ENCODE results near the gene ATAD3A. TPM values are rescaled to one million over a fixed set of nuclear protein-coding genes. Genes with fewer than 3 reads are reported as not detected.
"Not testable (repeated sequence)": the region's sequence is repeated elsewhere in the genome, so short reads cannot be mapped to it uniquely, and the experiment has no call there.

ATAD3A gene
- polyA plus RNA-seq, 1 donor from 2014 or later = 30.3 TPM

- not testable (repeated sequence) for H3K4me2 ChIP-seq (ENCODE audit: low read length); H3K79me2 ChIP-seq (replicated peaks; ENCODE audit: insufficient read depth, low read length); H3K9me3 ChIP-seq (ENCODE audit: low read length); H3K9ac ChIP-seq (ENCODE audit: low read length); H3K27ac ChIP-seq (ENCODE audit: low read length); H3K4me3 ChIP-seq (ENCODE audit: low read length); H3K36me3 ChIP-seq (ENCODE audit: insufficient read depth, low read length); H3F3A ChIP-seq (ENCODE audit: insufficient read depth, low read length, poor library complexity, severe bottlenecking); H2AFZ ChIP-seq (ENCODE audit: low read depth, low read length); H4K20me1 ChIP-seq (ENCODE audit: insufficient read depth); H3K9me2 ChIP-seq (ENCODE audit: insufficient read depth, low read length); H3K27me3 ChIP-seq (ENCODE audit: insufficient read depth, low read depth, low read length)
These were observed 14.5 kb downstream of the ATAD3A start for GRCh38 chr1:1526476-1526875.

- no peaks in the 10 kb centered on the region for H4K20me1 ChIP-seq (ENCODE audit: insufficient read depth)
- H3K4me2 ChIP-seq (ENCODE audit: low read length) = no peak overlapping the region
- H3K9me2 ChIP-seq (ENCODE audit: insufficient read depth, low read length) = no peaks in the 10 kb centered on the region
- H3K27ac ChIP-seq (ENCODE audit: low read length) = no peak overlapping the region
- no peaks in the 10 kb centered on the region for H3K9me3 ChIP-seq (ENCODE audit: low read length)
- no peak for TF ChIP-seq MXI1 (conservative IDR thresholded peaks at IDR 0.05; ENCODE audit: poor library complexity, severe bottlenecking)
- TF ChIP-seq POLR2AphosphoS5 (IDR thresholded peaks at IDR 0.05) = no peak
- TF ChIP-seq EP300 (conservative IDR thresholded peaks at IDR 0.05; ENCODE audit: poor library complexity, severe bottlenecking) = no peak
- no peak for TF ChIP-seq RAD21 (conservative IDR thresholded peaks at IDR 0.05)
- H3K27me3 ChIP-seq (ENCODE audit: insufficient read depth, low read depth, low read length) = no peaks in the 10 kb centered on the region
- no peak overlapping the region for H3K4me3 ChIP-seq (ENCODE audit: low read length)
- no peaks in the 10 kb centered on the region for H3K36me3 ChIP-seq (ENCODE audit: insufficient read depth, low read length)
- H3K79me2 ChIP-seq (replicated peaks; ENCODE audit: insufficient read depth, low read length) = no peaks in the 10 kb centered on the region
- H3K9ac ChIP-seq (ENCODE audit: low read length) = no peak overlapping the region
- no peaks in the 10 kb centered on the region for H3F3A ChIP-seq (ENCODE audit: insufficient read depth, low read length, poor library complexity, severe bottlenecking)
- no peak overlapping the region for H2AFZ ChIP-seq (ENCODE audit: low read depth, low read length)
These were observed 15.3 kb downstream of the ATAD3A start for GRCh38 chr1:1527092-1527816.

- TF ChIP-seq POLR2AphosphoS5 (IDR thresholded peaks at IDR 0.05) (no peak), RAD21 (conservative IDR thresholded peaks at IDR 0.05) (no peak), TAF1 (IDR thresholded peaks at IDR 0.05; ENCODE audit: low read depth) (no peak), EZH2 (IDR thresholded peaks at IDR 0.05; ENCODE audit: borderline replicate concordance, insufficient read depth, low read length, poor library complexity, severe bottlenecking) (no peak), CTCF (IDR thresholded peaks at IDR 0.05; ENCODE audit: poor library complexity, severe bottlenecking) (no peak), REST (IDR thresholded peaks at IDR 0.05; ENCODE audit: borderline replicate concordance) (no peak), EP300 (conservative IDR thresholded peaks at IDR 0.05; ENCODE audit: poor library complexity, severe bottlenecking) (no peak), SMC3 (conservative IDR thresholded peaks at IDR 0.05; ENCODE audit: poor library complexity) (no peak), MXI1 (conservative IDR thresholded peaks at IDR 0.05; ENCODE audit: poor library complexity, severe bottlenecking) (no peak)
- H3K4me2 ChIP-seq (ENCODE audit: low read length) = no peak overlapping the region
- no peaks in the 10 kb centered on the region for H4K20me1 ChIP-seq (ENCODE audit: insufficient read depth)
- H3F3A ChIP-seq (ENCODE audit: insufficient read depth, low read length, poor library complexity, severe bottlenecking) = no peaks in the 10 kb centered on the region
- H3K79me2 ChIP-seq (replicated peaks; ENCODE audit: insufficient read depth, low read length) = no peaks in the 10 kb centered on the region
- no peak overlapping the region for H2AFZ ChIP-seq (ENCODE audit: low read depth, low read length)
- H3K4me3 ChIP-seq (ENCODE audit: low read length) = no peak overlapping the region
- no peaks in the 10 kb centered on the region for H3K9me2 ChIP-seq (ENCODE audit: insufficient read depth, low read length)
- H3K27ac ChIP-seq (ENCODE audit: low read length) = no peak overlapping the region
- H3K36me3 ChIP-seq (ENCODE audit: insufficient read depth, low read length) = no peaks in the 10 kb centered on the region
- no peaks in the 10 kb centered on the region for H3K27me3 ChIP-seq (ENCODE audit: insufficient read depth, low read depth, low read length)
- H3K9me3 ChIP-seq (ENCODE audit: low read length) = no peaks in the 10 kb centered on the region
- no peak overlapping the region for H3K9ac ChIP-seq (ENCODE audit: low read length)
These were observed 16.6 kb downstream of the ATAD3A start for GRCh38 chr1:1528301-1529267.
